MCF 10A (cell line): ENCODE results near the gene PHC3. TPM values are rescaled to one million over a fixed set of nuclear protein-coding genes. Genes with fewer than 3 reads are reported as not detected.

Source experiments
- BruUV-seq: library from RNA; stranded (reverse); fragments of 400-500 nt; replicated peaks from 2 replicates; lab custom pipeline; 2021; lab: Mats Ljungman, UMichigan
- CTCF ChIA-PET: fragments of 300-600 bp; sonication (Branson Sonifier 250); formaldehyde crosslinking; extraction: SDS; loops from one replicate; lab custom pipeline; 2021; ENCODE audit warnings: antibody characterized with exemption, inconsistent platforms; lab: Yijun Ruan, JAX
- POLR2A ChIA-PET: fragments of 300-600, 350-650 bp; sonication (Branson Sonifier 250); formaldehyde crosslinking; extraction: SDS; loops from one replicate; lab custom pipeline; 2020; ENCODE audit warnings: antibody characterized with exemption, inconsistent platforms; lab: Yijun Ruan, JAX
- DNase-seq: peaks from one replicate; pipeline ENCODE4 v3.0.0-alpha.2; 2018; ENCODE audit not compliant: unreplicated experiment
- H3K27ac Mint-ChIP-seq: one replicate; pipeline ENCODE4 v1.8.0; 2022; ENCODE audit warnings: mild to moderate bottlenecking, low read depth, mixed read lengths; ENCODE audit not compliant: unreplicated experiment
- H3K27me3 Mint-ChIP-seq: one replicate; pipeline ENCODE4 v1.8.0; 2022; ENCODE audit warnings: mixed read lengths; ENCODE audit not compliant: insufficient read depth, unreplicated experiment
- H3K36me3 Mint-ChIP-seq: one replicate; pipeline ENCODE4 v1.8.0; 2022; ENCODE audit warnings: mild to moderate bottlenecking, moderate library complexity, mixed read lengths; ENCODE audit not compliant: insufficient read depth, unreplicated experiment
- H3K4me1 Mint-ChIP-seq: one replicate; pipeline ENCODE4 v1.8.0; 2022; ENCODE audit warnings: mixed read lengths; ENCODE audit not compliant: insufficient read depth, unreplicated experiment
- H3K4me3 Mint-ChIP-seq: one replicate; pipeline ENCODE4 v1.8.0; 2022; ENCODE audit warnings: mild to moderate bottlenecking, moderate library complexity, mixed read lengths; ENCODE audit not compliant: unreplicated experiment
- H3K9me3 Mint-ChIP-seq: one replicate; pipeline ENCODE4 v1.8.0; 2022; ENCODE audit warnings: mixed read lengths; ENCODE audit not compliant: unreplicated experiment
- intact Hi-C: fragments of 100-400 bp; cut with micrococcal nuclease; formaldehyde crosslinking; loops from 2 replicates; pipeline ENCODE4 v1.14.1; 2022
- total RNA-seq: library from RNA; stranded (reverse); gene quantifications from 2 replicates; pipeline ENCODE4 v1.2.3, GENCODE V29; 2022
- TF ChIP-seq, protein P1 (sequence below): fragments of 200-600 bp; IDR thresholded peaks from one replicate; pipeline ENCODE4 v1.8.0; 2022; ENCODE audit warnings: antibody characterized with exemption, mild to moderate bottlenecking; ENCODE audit not compliant: unreplicated experiment

Gene PHC3
- total RNA-seq, 1 experiment from 2014 or later: 54.3 TPM

GRCh38 chr3:170178651-170179050 is 2.9 kb downstream of the PHC3 start:
- ChIA-PET POLR2A (interaction anchor here (0.6 to 4.7 kb wide), 6 partner anchors 10 to 631 kb away, joined by 3 to 35 read pairs (median 3); partner anchors contain the start of genes PRKCI and SEC62), CTCF (interaction anchor here (0.6 kb wide), 2 partner anchors 136 to 232 kb away, joined by 3 read pairs; no protein-coding TSS in a partner anchor)
- peak overlapping the region; percentile 96 for H3K27ac Mint-ChIP-seq
- H3K4me3 Mint-ChIP-seq: peak overlapping the region; percentile 36
- intact Hi-C loops: no loop called here
- BruUV-seq: no TSS peak
- no peaks in the 10 kb centered on the region for H3K9me3 Mint-ChIP-seq
- H3K36me3 Mint-ChIP-seq: peaks cover 57% of the 10 kb centered on the region
- DNase-seq: no peak
- no peaks in the 10 kb centered on the region for H3K27me3 Mint-ChIP-seq
- TF ChIP-seq, protein P1, sequence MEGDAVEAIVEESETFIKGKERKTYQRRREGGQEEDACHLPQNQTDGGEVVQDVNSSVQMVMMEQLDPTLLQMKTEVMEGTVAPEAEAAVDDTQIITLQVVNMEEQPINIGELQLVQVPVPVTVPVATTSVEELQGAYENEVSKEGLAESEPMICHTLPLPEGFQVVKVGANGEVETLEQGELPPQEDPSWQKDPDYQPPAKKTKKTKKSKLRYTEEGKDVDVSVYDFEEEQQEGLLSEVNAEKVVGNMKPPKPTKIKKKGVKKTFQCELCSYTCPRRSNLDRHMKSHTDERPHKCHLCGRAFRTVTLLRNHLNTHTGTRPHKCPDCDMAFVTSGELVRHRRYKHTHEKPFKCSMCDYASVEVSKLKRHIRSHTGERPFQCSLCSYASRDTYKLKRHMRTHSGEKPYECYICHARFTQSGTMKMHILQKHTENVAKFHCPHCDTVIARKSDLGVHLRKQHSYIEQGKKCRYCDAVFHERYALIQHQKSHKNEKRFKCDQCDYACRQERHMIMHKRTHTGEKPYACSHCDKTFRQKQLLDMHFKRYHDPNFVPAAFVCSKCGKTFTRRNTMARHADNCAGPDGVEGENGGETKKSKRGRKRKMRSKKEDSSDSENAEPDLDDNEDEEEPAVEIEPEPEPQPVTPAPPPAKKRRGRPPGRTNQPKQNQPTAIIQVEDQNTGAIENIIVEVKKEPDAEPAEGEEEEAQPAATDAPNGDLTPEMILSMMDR: no peak
- peaks cover 6% of the 10 kb centered on the region for H3K4me1 Mint-ChIP-seq

DNA sequence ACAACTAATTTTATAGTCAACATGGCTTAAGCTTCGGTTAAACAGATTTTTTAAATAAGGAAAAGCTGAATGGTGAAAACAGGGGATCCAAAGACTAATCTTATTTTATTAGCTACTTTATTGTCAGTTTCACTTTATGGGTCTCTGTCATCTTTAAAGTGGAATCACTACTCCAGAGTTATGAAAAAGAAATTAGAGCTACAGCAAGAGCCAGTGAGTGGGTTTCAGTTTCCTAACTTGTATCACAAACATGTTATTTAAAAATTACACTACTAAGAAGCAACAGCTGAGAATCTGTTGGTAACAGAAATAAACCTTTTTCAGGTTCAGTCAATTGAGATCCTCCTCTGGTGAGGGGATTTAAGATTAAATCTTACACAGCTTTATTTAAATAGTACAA is 10.0 kb downstream of the PHC3 start:
- no peak for DNase-seq
- no TSS peak for BruUV-seq
- Mint-ChIP-seq H3K4me3 (no peak overlapping the region), H3K9me3 (no peaks in the 10 kb centered on the region), H3K27me3 (no peaks in the 10 kb centered on the region), H3K27ac (no peak overlapping the region), H3K36me3 (peaks cover 87% of the 10 kb centered on the region), H3K4me1 (peaks cover 6% of the 10 kb centered on the region)
- CTCF ChIA-PET: interaction anchor here (0.5 to 1.3 kb wide), 3 partner anchors 12 to 56 kb away, joined by 3 to 4 read pairs (median 3); no protein-coding TSS in a partner anchor
- POLR2A ChIA-PET: interaction anchor here (0.6 to 3.7 kb wide), 2 partner anchors 10 to 61 kb away, joined by 3 to 23 read pairs; partner anchors contain the start of gene PHC3
- TF ChIP-seq, protein P1: no peak
- intact Hi-C loops: no loop called here

DNA sequence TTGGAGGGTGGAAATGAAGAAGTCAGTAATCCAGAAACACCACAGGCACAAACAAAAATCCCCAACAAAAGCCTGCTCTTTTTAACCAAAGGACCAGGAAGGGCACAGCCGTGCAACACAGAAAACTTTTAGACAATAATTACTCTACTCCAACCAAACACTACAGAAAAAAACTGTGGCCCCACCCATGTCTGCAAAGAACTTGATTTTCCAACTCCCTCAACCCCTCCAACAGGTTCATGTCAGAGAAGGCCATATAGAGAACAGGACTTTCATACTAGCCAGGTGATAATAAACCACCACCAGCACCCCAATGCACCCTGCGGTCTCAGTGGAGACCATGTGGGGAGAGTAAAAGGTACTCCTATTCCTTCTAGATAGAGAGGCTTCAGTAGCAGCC is 16.8 kb downstream of the PHC3 start:
- DNase-seq: no peak
- Mint-ChIP-seq H3K4me1 (peaks cover 8% of the 10 kb centered on the region), H3K4me3 (no peak overlapping the region), H3K9me3 (peaks cover 7% of the 10 kb centered on the region), H3K27me3 (no peaks in the 10 kb centered on the region), H3K27ac (no peak overlapping the region), H3K36me3 (peaks cover 91% of the 10 kb centered on the region)
- intact Hi-C loops: no loop called here
- TF ChIP-seq, protein P1: no peak
- ChIA-PET POLR2A (no interaction called here), CTCF (no interaction called here)
- BruUV-seq: no TSS peak

DNA sequence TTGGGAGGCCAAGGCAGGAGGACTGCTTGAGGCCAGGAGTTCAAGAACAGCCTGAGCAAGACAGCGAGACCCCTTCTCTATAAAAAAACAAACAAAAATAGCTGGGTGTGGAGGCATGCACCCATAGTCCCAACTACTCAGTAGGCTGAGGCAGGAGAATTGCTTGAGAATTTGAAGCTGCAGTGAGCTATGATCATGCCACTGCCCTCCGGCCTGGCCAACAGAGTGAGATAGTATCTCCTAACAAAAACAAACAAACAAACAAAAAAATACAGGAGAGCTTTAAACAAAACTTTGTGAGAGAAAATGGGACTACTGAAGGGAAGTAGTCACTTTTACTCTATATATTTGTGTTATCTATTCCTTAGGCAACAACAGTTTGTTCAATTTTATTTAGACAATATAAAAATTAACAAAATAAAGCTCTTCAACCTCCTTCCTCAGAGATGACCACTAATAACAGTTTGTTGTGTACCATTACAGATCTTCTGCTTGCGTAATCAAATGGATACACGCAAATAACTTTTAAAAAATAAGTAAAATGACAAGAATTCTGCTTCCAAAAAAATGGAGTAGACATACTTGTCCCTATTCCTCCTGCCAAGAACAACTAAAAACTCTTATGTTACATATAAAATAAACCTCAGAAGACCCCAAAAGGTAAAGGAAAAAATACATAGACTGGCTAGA is 17.4 kb downstream of the PHC3 start:
- TF ChIP-seq, protein P1: no peak
- no peak overlapping the region for H3K27ac Mint-ChIP-seq
- intact Hi-C loops: no loop called here
- H3K36me3 Mint-ChIP-seq: peaks cover 91% of the 10 kb centered on the region
- no peak overlapping the region for H3K4me3 Mint-ChIP-seq
- H3K9me3 Mint-ChIP-seq: peaks cover 7% of the 10 kb centered on the region
- no peaks in the 10 kb centered on the region for H3K27me3 Mint-ChIP-seq
- no TSS peak for BruUV-seq
- POLR2A ChIA-PET: no interaction called here
- DNase-seq: no peak
- CTCF ChIA-PET: interaction anchor here (1.1 kb wide), 1 partner anchor 12 kb away, joined by 5 read pairs; no protein-coding TSS in a partner anchor
- H3K4me1 Mint-ChIP-seq: peaks cover 6% of the 10 kb centered on the region
